HepG2 (cell line): Measurements from ENCODE around the gene TRIM62. TPM values are rescaled to one million over a fixed set of nuclear protein-coding genes. Genes with fewer than 3 reads are reported as not detected.

Source experiments
- ATRX ChIP-seq: sonication (generic); formaldehyde crosslinking; IDR thresholded peaks from 2 replicates; pipeline ENCODE4 v1.4.0; 2020; ENCODE audit warnings: missing genetic modification reagents, borderline replicate concordance
- CSRNP1 ChIP-seq: sonication (generic); formaldehyde crosslinking; IDR thresholded peaks from 2 replicates; pipeline ENCODE4 v1.8.1; 2023; ENCODE audit warnings: mild to moderate bottlenecking, missing genetic modification reagents
- CTCF ChIP-seq: sonication (generic); formaldehyde crosslinking; IDR thresholded peaks from 2 replicates; pipeline ENCODE4 v1.5.0; 2020; ENCODE audit warnings: mild to moderate bottlenecking, missing genetic modification reagents, moderate library complexity
- EED ChIP-seq: sonication (generic); formaldehyde crosslinking; IDR thresholded peaks from 2 replicates; pipeline ENCODE4 v1.5.0; 2020; ENCODE audit warnings: mild to moderate bottlenecking, missing genetic modification reagents
- FOXP1 ChIP-seq, 2 experiments: fragments of 450-650 bp in 1 of 2; IDR thresholded peaks; 2 replicates each; pipeline ENCODE4 v1.6.1; 2017 to 2018; ENCODE audit warnings: antibody characterized with exemption in 1 of 2
- ISL2 ChIP-seq: sonication (generic); formaldehyde crosslinking; IDR thresholded peaks from 2 replicates; pipeline ENCODE4 v1.5.0; 2020; ENCODE audit warnings: missing genetic modification reagents
- MYC ChIP-seq: sonication (generic); formaldehyde crosslinking; IDR thresholded peaks from 2 replicates; pipeline ENCODE4 v1.9.0; 2021; ENCODE audit warnings: missing genetic modification reagents, borderline replicate concordance
- SNRNP70 ChIP-seq: fragments of 200-400 bp; formaldehyde crosslinking; IDR thresholded peaks from 2 replicates; pipeline ENCODE4 v1.6.1; 2017; ENCODE audit warnings: mild to moderate bottlenecking, low read depth, low read length, moderate library complexity
- YEATS2 ChIP-seq: sonication (generic); formaldehyde crosslinking; IDR thresholded peaks from 2 replicates; pipeline ENCODE4 v1.4.0; 2020; ENCODE audit warnings: missing genetic modification reagents, borderline replicate concordance
- ZBTB42 ChIP-seq: sonication (generic); formaldehyde crosslinking; IDR thresholded peaks from 2 replicates; pipeline ENCODE4 v1.5.0; 2020; ENCODE audit warnings: mild to moderate bottlenecking, missing genetic modification reagents
- ZNF12 ChIP-seq: sonication (generic); formaldehyde crosslinking; IDR thresholded peaks from 2 replicates; pipeline ENCODE4 v1.5.0; 2020; ENCODE audit warnings: missing genetic modification reagents
- ZNF296 ChIP-seq: sonication (generic); formaldehyde crosslinking; conservative IDR thresholded peaks from 2 replicates; pipeline ENCODE4 v1.5.0; 2020; ENCODE audit warnings: mild to moderate bottlenecking, missing genetic modification reagents
- ZNF350 ChIP-seq: sonication (generic); formaldehyde crosslinking; IDR thresholded peaks from 2 replicates; pipeline ENCODE4 v1.4.0; 2020; ENCODE audit warnings: mild to moderate bottlenecking, low read depth, missing genetic modification reagents, borderline replicate concordance
- ZNF44 ChIP-seq: sonication (generic); formaldehyde crosslinking; IDR thresholded peaks from 2 replicates; pipeline ENCODE4 v1.5.1; 2020; ENCODE audit warnings: mild to moderate bottlenecking, missing genetic modification reagents
- ZNF784 ChIP-seq: sonication (generic); formaldehyde crosslinking; IDR thresholded peaks from 2 replicates; pipeline ENCODE4 v1.5.1; 2020; ENCODE audit warnings: missing genetic modification reagents, mild to moderate bottlenecking, borderline replicate concordance
- polyA plus RNA-seq, 8 experiments: library from polyadenylated mRNA; depleted of rRNA in 3 of 8; stranded (reverse) in 7 of 8; unstranded in 1 of 8; fragments of >200 nt; fragmentation: Illumina TruSeq in 4 of 8; extraction: Trizol in 4 of 8; gene quantifications; 2 replicates each; pipeline versions ENCODE4 v1.2.1 to v1.2.3, GENCODE V29; 2011 to 2016; ENCODE audit warnings: low read depth in 4 of 8, missing spikeins in 1 of 8, mixed read lengths in 1 of 8; ENCODE audit not compliant: insufficient read depth in 1 of 8
- total RNA-seq, 5 experiments: library from RNA; depleted of rRNA; stranded (reverse); fragments of >200 nt; fragmentation: Illumina TruSeq; extraction: Trizol; gene quantifications; 2 replicates each; pipeline ENCODE4 v1.2.3, GENCODE V29; 2016; ENCODE audit warnings: low read depth in 1 of 5
- TF ChIP-seq, protein P1 (sequence below): sonication (generic); formaldehyde crosslinking; IDR thresholded peaks from 2 replicates; pipeline ENCODE4 v1.4.0; 2020; ENCODE audit warnings: missing genetic modification reagents, borderline replicate concordance
- TF ChIP-seq, protein P2 (sequence below): sonication (generic); formaldehyde crosslinking; IDR thresholded peaks from 2 replicates; pipeline ENCODE4 v1.9.0; 2022; ENCODE audit warnings: missing genetic modification reagents, mild to moderate bottlenecking, borderline replicate concordance
- TF ChIP-seq, protein P3 (sequence below): sonication (generic); formaldehyde crosslinking; IDR thresholded peaks from 2 replicates; pipeline ENCODE4 v1.8.1; 2022; ENCODE audit warnings: mild to moderate bottlenecking, missing genetic modification reagents

Gene TRIM62
- total and polyA plus RNA-seq, 2 of the 13 experiments (the other 11 are each of a cell fraction or from before 2014, with no cell fraction given), result 0.53 to 0.57 TPM

- TF ChIP-seq, protein P1, sequence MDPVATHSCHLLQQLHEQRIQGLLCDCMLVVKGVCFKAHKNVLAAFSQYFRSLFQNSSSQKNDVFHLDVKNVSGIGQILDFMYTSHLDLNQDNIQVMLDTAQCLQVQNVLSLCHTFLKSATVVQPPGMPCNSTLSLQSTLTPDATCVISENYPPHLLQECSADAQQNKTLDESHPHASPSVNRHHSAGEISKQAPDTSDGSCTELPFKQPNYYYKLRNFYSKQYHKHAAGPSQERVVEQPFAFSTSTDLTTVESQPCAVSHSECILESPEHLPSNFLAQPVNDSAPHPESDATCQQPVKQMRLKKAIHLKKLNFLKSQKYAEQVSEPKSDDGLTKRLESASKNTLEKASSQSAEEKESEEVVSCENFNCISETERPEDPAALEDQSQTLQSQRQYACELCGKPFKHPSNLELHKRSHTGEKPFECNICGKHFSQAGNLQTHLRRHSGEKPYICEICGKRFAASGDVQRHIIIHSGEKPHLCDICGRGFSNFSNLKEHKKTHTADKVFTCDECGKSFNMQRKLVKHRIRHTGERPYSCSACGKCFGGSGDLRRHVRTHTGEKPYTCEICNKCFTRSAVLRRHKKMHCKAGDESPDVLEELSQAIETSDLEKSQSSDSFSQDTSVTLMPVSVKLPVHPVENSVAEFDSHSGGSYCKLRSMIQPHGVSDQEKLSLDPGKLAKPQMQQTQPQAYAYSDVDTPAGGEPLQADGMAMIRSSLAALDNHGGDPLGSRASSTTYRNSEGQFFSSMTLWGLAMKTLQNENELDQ (CRISPR knock-in tag), result no peak
- TF ChIP-seq SNRNP70, result no peak
- no peak for TF ChIP-seq FOXP1 (IDR thresholded peaks at IDR 0.05)
- no peak for TF ChIP-seq FOXP1 (CRISPR knock-in tag; IDR thresholded peaks at IDR 0.05)
- peak; percentile 40; the same call in 1 of the 2 replicates for TF ChIP-seq MYC
- no peak; the same call in 1 of the 2 replicates for TF ChIP-seq CTCF (CRISPR knock-in tag)
- 0 out of 2 replicates have a peak, but pooled peaks have one; percentile 35 for TF ChIP-seq ZNF350 (CRISPR knock-in tag)
- no peak for TF ChIP-seq YEATS2 (CRISPR knock-in tag)
- TF ChIP-seq, protein P2, sequence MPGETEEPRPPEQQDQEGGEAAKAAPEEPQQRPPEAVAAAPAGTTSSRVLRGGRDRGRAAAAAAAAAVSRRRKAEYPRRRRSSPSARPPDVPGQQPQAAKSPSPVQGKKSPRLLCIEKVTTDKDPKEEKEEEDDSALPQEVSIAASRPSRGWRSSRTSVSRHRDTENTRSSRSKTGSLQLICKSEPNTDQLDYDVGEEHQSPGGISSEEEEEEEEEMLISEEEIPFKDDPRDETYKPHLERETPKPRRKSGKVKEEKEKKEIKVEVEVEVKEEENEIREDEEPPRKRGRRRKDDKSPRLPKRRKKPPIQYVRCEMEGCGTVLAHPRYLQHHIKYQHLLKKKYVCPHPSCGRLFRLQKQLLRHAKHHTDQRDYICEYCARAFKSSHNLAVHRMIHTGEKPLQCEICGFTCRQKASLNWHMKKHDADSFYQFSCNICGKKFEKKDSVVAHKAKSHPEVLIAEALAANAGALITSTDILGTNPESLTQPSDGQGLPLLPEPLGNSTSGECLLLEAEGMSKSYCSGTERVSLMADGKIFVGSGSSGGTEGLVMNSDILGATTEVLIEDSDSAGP (CRISPR knock-in tag), result peak; percentile 64
- TF ChIP-seq ISL2, result no peak
- TF ChIP-seq ATRX, result no peak
- TF ChIP-seq ZNF12 (CRISPR knock-in tag), result no peak
- no peak for TF ChIP-seq ZNF44 (CRISPR knock-in tag)
- no peak for TF ChIP-seq ZNF296 (CRISPR knock-in tag)
- TF ChIP-seq ZNF784, result no peak
- TF ChIP-seq EED, result no peak; the same call in 1 of the 2 replicates
- TF ChIP-seq, protein P3, sequence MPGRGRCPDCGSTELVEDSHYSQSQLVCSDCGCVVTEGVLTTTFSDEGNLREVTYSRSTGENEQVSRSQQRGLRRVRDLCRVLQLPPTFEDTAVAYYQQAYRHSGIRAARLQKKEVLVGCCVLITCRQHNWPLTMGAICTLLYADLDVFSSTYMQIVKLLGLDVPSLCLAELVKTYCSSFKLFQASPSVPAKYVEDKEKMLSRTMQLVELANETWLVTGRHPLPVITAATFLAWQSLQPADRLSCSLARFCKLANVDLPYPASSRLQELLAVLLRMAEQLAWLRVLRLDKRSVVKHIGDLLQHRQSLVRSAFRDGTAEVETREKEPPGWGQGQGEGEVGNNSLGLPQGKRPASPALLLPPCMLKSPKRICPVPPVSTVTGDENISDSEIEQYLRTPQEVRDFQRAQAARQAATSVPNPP (CRISPR knock-in tag), result no peak
- TF ChIP-seq CSRNP1 (CRISPR knock-in tag), result no peak; the same call in 1 of the 2 replicates
- no peak for TF ChIP-seq ZBTB42
These were observed 642 bp downstream of the TRIM62 start (continued) for GRCh38 chr1:33180911-33181890.
